ENCODE measurements around the gene MRC1. TPM values are rescaled to one million over a fixed set of nuclear protein-coding genes. Genes with fewer than 3 reads are reported as not detected.

The MRC1 gene
- total RNA-seq, 1 experiment from 2014 or later: not detected

Other genes with a start within 250 kb of the MRC1 start
- 39.8 and 44.3 TPM in 2 replicates for gene HACD1, start 192.0 kb upstream of the MRC1 start, total RNA-seq (2014; rRNA removed)
- 41.1 and 51.7 TPM in 2 replicates for gene STAM, start 165.2 kb upstream of the MRC1 start, total RNA-seq (2014; rRNA removed)
- under 0.01 TPM in 2 replicates for gene TMEM236, start 57.1 kb upstream of the MRC1 start, total RNA-seq (2014; rRNA removed)
- gene SLC39A12, start 142.6 kb downstream of the MRC1 start, total RNA-seq (2014; rRNA removed): not detected in 2 replicates